Tibial artery (tissue), 4 donors: ENCODE measurements around the gene SLC4A1AP.
A peak's percentile ranks its signal among the peaks of the same experiment; 100 is the strongest.

ENCODE experiments used
- DNase-seq, 2 donors: peaks; one replicate each; pipeline ENCODE4 v3.0.0-alpha.2; 2019
- H3K27ac ChIP-seq, 2 donors: fragments of 200-600 bp; sonication (generic) in 1 of 2; 1 replicate in 1 of 2; 2 replicates in 1 of 2; pipeline ENCODE4 v1.5.1; 2018 to 2019; ENCODE audit warnings: mild to moderate bottlenecking in 1 of 2
- H3K27me3 ChIP-seq, 2 donors: fragments of 200-600 bp; sonication (generic) in 1 of 2; one replicate each; pipeline versions ENCODE4 v1.5.1 to v1.6.0; 2016 to 2019
- H3K36me3 ChIP-seq, 3 donors: fragments of 200-600 bp; sonication (generic) in 2 of 3; one replicate each; pipeline ENCODE4 v1.5.1; 2016 to 2019; ENCODE audit warnings: mild to moderate bottlenecking in 2 of 3
- H3K4me1 ChIP-seq, 4 donors: fragments of 200-600 bp; sonication (generic) in 2 of 4; 1 replicate in 3 of 4; 2 replicates in 1 of 4; pipeline ENCODE4 v1.5.1; 2016 to 2019
- H3K4me3 ChIP-seq, 2 donors: fragments of 200-600 bp; sonication (generic) in 1 of 2; 1 replicate in 1 of 2; 2 replicates in 1 of 2; pipeline ENCODE4 v1.5.1; 2018 to 2019; ENCODE audit warnings: mild to moderate bottlenecking in 2 of 2
- H3K9me3 ChIP-seq, 3 donors: fragments of 200-600 bp; sonication (generic) in 1 of 3; one replicate each; pipeline ENCODE4 v1.5.1; 2016 to 2019
- intact Hi-C: fragments of 100-400 bp; cut with DNase I; formaldehyde crosslinking; loops from one replicate; pipeline ENCODE4 v1.15.0; 2023; ENCODE audit warnings: low total_unique reads
- TF ChIP-seq, protein P1 (sequence below), 2 experiments: fragments of 200-600 bp in 1 of 2; fragments of 450-650 bp in 1 of 2; IDR thresholded peaks; one replicate each; pipeline ENCODE4 v1.5.1; 2017 to 2019; ENCODE audit warnings: antibody characterized with exemption in 2 of 2, mild to moderate bottlenecking in 1 of 2, moderate library complexity in 1 of 2

Gene SLC4A1AP

DNA sequence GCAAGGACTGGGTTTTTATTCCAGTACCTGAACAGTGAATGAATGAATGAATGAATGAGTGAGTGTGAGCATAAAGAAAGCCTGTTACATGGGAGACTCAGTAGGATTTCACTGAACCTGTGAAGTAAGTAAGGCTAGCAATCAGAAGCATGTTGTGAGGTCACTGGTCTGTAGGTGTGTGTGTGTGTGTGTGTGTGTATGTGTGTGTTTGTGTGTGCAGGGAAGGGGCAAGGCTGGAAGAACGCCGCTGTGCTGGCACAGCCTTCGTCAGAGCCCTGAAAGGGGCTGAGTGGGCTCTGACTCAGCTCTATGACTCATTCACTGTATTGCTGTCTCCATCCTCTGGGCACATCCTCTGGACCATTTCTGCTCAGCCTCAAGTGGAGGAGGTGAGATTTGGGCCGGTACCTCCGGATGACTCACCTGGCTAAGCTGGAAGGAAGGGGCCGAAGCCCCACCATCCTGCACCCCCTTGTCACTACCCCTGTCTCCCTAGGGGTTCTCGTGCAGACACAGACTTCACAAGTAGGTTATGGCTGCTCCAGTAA, 56.4 kb downstream of the SLC4A1AP start:
- no peaks in the 10 kb centered on the region for H3K9me3 ChIP-seq
- TF ChIP-seq, protein P1, sequence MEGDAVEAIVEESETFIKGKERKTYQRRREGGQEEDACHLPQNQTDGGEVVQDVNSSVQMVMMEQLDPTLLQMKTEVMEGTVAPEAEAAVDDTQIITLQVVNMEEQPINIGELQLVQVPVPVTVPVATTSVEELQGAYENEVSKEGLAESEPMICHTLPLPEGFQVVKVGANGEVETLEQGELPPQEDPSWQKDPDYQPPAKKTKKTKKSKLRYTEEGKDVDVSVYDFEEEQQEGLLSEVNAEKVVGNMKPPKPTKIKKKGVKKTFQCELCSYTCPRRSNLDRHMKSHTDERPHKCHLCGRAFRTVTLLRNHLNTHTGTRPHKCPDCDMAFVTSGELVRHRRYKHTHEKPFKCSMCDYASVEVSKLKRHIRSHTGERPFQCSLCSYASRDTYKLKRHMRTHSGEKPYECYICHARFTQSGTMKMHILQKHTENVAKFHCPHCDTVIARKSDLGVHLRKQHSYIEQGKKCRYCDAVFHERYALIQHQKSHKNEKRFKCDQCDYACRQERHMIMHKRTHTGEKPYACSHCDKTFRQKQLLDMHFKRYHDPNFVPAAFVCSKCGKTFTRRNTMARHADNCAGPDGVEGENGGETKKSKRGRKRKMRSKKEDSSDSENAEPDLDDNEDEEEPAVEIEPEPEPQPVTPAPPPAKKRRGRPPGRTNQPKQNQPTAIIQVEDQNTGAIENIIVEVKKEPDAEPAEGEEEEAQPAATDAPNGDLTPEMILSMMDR (IDR thresholded peaks at IDR 0.05) = no peak
- H3K4me1 ChIP-seq = peaks cover 0 to 77% (median 38%) of the 10 kb centered on the region in 4 donors
- H3K27ac ChIP-seq = peak overlapping the region; percentile 86 to 94
- no peak overlapping the region for H3K4me3 ChIP-seq
- intact Hi-C loops = loop anchor here (10.0 kb wide), 1 partner anchor 75 kb away; no protein-coding TSS in a partner anchor
- H3K36me3 ChIP-seq = no peaks in the 10 kb centered on the region
- DNase-seq = peak; percentile 72 to 91
- H3K27me3 ChIP-seq = no peaks in the 10 kb centered on the region

DNA sequence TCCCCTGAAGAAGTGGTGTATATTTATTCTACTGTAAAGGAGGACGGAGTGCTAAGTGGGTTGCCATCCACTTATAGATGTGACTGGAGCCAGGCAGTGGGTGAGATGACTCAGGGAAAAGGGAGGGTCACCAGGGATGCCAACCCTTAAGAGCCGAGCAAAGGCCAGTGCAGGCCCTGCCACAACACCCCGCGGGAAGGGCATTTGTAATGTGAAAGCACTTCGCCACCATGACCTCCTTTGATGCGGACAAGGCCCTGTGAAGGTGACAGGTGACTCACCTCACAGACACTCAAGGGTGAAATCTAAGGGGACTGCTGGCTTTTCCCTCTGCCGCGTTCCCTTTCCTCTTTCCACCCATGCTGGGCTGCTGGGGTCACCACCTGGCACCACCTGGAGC, 57.6 kb downstream of the SLC4A1AP start:
- no peak for DNase-seq
- Histone ChIP-seq H3K27me3 (no peaks in the 10 kb centered on the region), H3K36me3 (no peaks in the 10 kb centered on the region), H3K9me3 (no peaks in the 10 kb centered on the region), H3K27ac (peak overlapping the region; percentile 86 to 94), H3K4me3 (no peak overlapping the region), H3K4me1 (peaks cover 0 to 78% (median 38%) of the 10 kb centered on the region in 4 donors)
- intact Hi-C loops = loop anchor here (10.0 kb wide), 1 partner anchor 73 kb away; no protein-coding TSS in a partner anchor
- TF ChIP-seq, protein P1 (IDR thresholded peaks at IDR 0.05) = no peak

DNA sequence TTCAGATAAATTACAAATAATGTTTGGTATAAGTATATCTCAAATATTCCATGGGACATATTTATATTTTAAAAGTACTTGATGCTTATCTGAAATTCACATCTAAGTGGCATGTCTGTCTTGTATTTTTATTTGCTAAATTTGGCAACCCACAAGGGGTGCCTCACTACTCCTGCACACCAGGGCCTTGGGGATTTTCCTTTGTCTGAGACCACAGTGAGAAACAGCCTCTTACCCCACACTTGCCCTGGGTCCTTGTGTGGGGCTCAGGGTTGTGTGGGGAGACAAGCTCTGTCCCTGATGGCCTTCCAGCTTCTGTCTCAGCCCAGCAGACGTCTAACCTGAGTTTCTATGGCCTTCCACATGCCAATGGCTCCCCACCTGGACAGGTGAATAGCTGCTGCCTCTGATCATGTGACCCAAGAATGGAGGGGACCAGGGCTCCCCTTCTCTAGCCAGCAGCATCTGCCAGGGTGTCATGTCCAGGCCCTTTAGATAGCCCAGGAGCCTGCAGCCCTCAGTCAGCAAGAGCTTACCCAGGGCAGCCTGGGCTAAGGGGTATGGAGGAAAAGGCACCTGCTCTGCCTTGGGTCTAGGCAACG, 58.3 kb downstream of the SLC4A1AP start:
- intact Hi-C loops = loop anchor here (10.0 kb wide), 1 partner anchor 73 kb away; no protein-coding TSS in a partner anchor
- H3K27ac ChIP-seq = peak overlapping the region; percentile 86 to 94

DNA sequence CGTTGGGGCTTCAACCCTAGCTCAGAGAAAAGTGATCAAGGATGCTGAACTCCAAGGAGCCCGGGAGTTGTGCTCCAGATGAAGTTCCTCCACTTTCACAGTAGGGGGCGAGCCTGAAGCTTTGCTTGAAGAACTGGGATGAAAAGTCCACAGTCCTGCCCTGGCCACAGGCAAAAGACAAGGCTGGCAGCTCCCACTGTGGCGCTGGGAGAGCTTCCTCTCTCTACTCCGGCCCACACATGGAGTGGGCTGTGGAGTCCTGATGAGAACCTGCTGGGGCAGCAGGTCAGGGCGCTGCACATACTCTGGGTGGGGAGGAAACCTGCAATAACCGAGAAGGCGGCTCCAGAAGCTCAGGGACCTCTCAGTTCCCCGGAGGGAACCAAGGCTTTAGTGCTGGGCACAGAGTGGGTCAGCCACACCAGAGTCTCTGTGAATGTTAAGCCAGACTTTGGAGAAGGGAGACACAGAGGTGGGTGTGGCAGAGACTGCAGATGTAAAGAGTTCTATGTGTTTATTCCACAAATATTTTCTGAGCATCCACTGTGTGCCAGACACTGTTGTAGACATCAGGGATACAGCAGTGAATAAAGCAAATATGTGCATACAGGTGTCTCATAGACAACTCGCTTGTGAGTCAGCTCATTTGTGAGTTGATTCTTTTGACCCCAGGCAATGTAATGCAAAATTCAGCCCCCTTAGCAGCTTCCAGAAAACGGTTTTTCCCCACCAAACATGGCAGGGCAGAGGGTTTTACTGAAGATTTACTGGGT, 59.9 kb downstream of the SLC4A1AP start:
- Histone ChIP-seq H3K27ac (peak overlapping the region; percentile 86 to 94), H3K4me3 (no peak overlapping the region), H3K4me1 (peaks cover 0 to 77% (median 33%) of the 10 kb centered on the region in 4 donors), H3K36me3 (no peaks in the 10 kb centered on the region), H3K27me3 (no peaks in the 10 kb centered on the region), H3K9me3 (no peaks in the 10 kb centered on the region)
- TF ChIP-seq, protein P1 (IDR thresholded peaks at IDR 0.05) = peak; percentile 88 to 90
- intact Hi-C loops = loop anchor here (10.0 kb wide), 1 partner anchor 71 kb away; no protein-coding TSS in a partner anchor
- peak; percentile 70 to 90 for DNase-seq

More for the DNA sequence above, 58.3 kb downstream of the SLC4A1AP start:
- Histone ChIP-seq H3K4me3 (no peak overlapping the region), H3K27me3 (no peaks in the 10 kb centered on the region), H3K4me1 (peaks cover 0 to 77% (median 34%) of the 10 kb centered on the region in 4 donors), H3K36me3 (no peaks in the 10 kb centered on the region), H3K9me3 (no peaks in the 10 kb centered on the region)
- TF ChIP-seq, protein P1 (IDR thresholded peaks at IDR 0.05) = no peak
- no peak for DNase-seq

DNA sequence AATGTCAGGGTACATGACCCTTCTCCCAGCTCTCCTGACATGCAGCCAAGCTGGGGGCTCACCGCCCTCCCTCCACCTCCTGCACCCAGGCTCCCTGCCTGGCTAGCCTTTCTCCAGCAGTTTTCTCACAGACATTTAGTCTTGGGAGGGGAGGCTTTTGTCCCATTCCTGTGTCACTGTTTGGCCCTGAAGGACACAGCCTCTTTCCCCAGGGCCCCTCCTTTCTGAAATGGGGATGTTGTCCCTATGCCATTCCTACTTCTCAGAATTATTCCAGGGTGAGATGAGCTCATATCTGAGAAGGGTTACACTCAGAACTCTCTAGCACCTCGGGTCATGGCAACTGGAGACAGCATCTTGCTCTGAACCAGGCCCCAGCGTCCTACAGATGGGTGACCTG, 60.5 kb downstream of the SLC4A1AP start:
- Histone ChIP-seq H3K4me3 (no peak overlapping the region), H3K27ac (peak overlapping the region; percentile 86 to 94), H3K36me3 (no peaks in the 10 kb centered on the region), H3K9me3 (no peaks in the 10 kb centered on the region), H3K4me1 (peaks cover 0 to 77% (median 33%) of the 10 kb centered on the region in 4 donors), H3K27me3 (no peaks in the 10 kb centered on the region)
- no peak for DNase-seq
- intact Hi-C loops = loop anchor here (10.0 kb wide), 1 partner anchor 71 kb away; no protein-coding TSS in a partner anchor
- TF ChIP-seq, protein P1 (IDR thresholded peaks at IDR 0.05) = no peak
